H9 (cell line): ENCODE measurements around the gene LINGO3. TPM values are rescaled to one million over a fixed set of nuclear protein-coding genes. Genes with fewer than 3 reads are reported as not detected.

Experiments
- DNase-seq: peaks from one replicate; pipeline ENCODE4 v3.0.0-alpha.2; 2017
- H2AFZ ChIP-seq: one replicate; pipeline ENCODE4 v1.6.1; 2013; ENCODE audit warnings: mild to moderate bottlenecking, low read length, control low read depth, moderate library complexity
- H2AK5ac ChIP-seq: 2 replicates; pipeline ENCODE4 v1.6.1; 2013; ENCODE audit warnings: low read length, control low read depth, mixed read lengths; ENCODE audit not compliant: insufficient read length
- H2BK120ac ChIP-seq: one replicate; pipeline ENCODE4 v1.6.1; 2013; ENCODE audit warnings: low read depth, mild to moderate bottlenecking, low read length, control low read depth, inconsistent platforms; ENCODE audit not compliant: poor library complexity, severe bottlenecking
- H2BK12ac ChIP-seq: 2 replicates; pipeline ENCODE4 v1.6.1; 2013; ENCODE audit warnings: low read length, control low read depth, mixed read lengths, low read depth; ENCODE audit not compliant: insufficient read length
- H2BK15ac ChIP-seq: 2 replicates; pipeline ENCODE4 v1.6.1; 2013; ENCODE audit warnings: low read depth, low read length, control low read depth
- H2BK20ac ChIP-seq: one replicate; pipeline ENCODE4 v1.6.1; 2013; ENCODE audit warnings: low read depth, mild to moderate bottlenecking, low read length, control low read depth, inconsistent platforms; ENCODE audit not compliant: poor library complexity, severe bottlenecking
- H2BK5ac ChIP-seq: 2 replicates; pipeline ENCODE4 v1.6.1; 2013; ENCODE audit warnings: low read length, control low read depth, mixed read lengths; ENCODE audit not compliant: insufficient read length
- H3K14ac ChIP-seq: 2 replicates; pipeline ENCODE4 v1.6.1; 2013; ENCODE audit warnings: low read length, control low read depth; ENCODE audit not compliant: insufficient read depth
- H3K18ac ChIP-seq: 2 replicates; pipeline ENCODE4 v1.6.1; 2013; ENCODE audit warnings: low read depth, mild to moderate bottlenecking, mixed read lengths, low read length, control low read depth; ENCODE audit not compliant: insufficient read length
- H3K23ac ChIP-seq: 2 replicates; pipeline ENCODE4 v1.6.1; 2013; ENCODE audit warnings: low read length, control low read depth, mixed read lengths, low read depth; ENCODE audit not compliant: insufficient read length
- H3K23me2 ChIP-seq: 2 replicates; pipeline ENCODE4 v1.6.1; 2013; ENCODE audit warnings: low read depth, mild to moderate bottlenecking, mixed read lengths, low read length, control low read depth; ENCODE audit not compliant: insufficient read length, poor library complexity, severe bottlenecking
- H3K27ac ChIP-seq: 2 replicates; pipeline ENCODE4 v1.5.1; 2013; ENCODE audit warnings: low read length, control low read depth, mixed read lengths, low read depth; ENCODE audit not compliant: insufficient read length
- H3K27me3 ChIP-seq: 2 replicates; pipeline ENCODE4 v1.6.1; 2013; ENCODE audit warnings: low read length, control low read depth, inconsistent platforms; ENCODE audit not compliant: insufficient read depth
- H3K4ac ChIP-seq: 2 replicates; pipeline ENCODE4 v1.6.1; 2013; ENCODE audit warnings: low read depth, mild to moderate bottlenecking, control low read depth, inconsistent platforms, low read length, moderate library complexity
- H3K4me1 ChIP-seq: 2 replicates; pipeline ENCODE4 v1.6.1; 2013; ENCODE audit warnings: low read length, control low read depth, inconsistent platforms; ENCODE audit not compliant: insufficient read depth
- H3K4me2 ChIP-seq: 2 replicates; pipeline ENCODE4 v1.6.1; 2013; ENCODE audit warnings: low read length, control low read depth, mixed read lengths; ENCODE audit not compliant: insufficient read length, insufficient read depth
- H3K56ac ChIP-seq: 2 replicates; pipeline ENCODE4 v1.6.1; 2013; ENCODE audit warnings: low read depth, mild to moderate bottlenecking, mixed read lengths, low read length, control low read depth; ENCODE audit not compliant: insufficient read length
- H3K79me1 ChIP-seq: 2 replicates; pipeline ENCODE4 v1.6.1; 2013; ENCODE audit warnings: low read depth, mild to moderate bottlenecking, moderate library complexity, low read length, control low read depth, inconsistent platforms; ENCODE audit not compliant: insufficient read depth, poor library complexity, severe bottlenecking
- H3K79me2 ChIP-seq: 2 replicates; pipeline ENCODE4 v1.6.1; 2013; ENCODE audit warnings: low read length, control low read depth, inconsistent platforms; ENCODE audit not compliant: insufficient read depth
- H3K9ac ChIP-seq: 2 replicates; pipeline ENCODE4 v1.6.1; 2013; ENCODE audit warnings: low read length, control low read depth, mixed read lengths; ENCODE audit not compliant: insufficient read length; ENCODE audit errors: extremely low read depth
- H3K9me3 ChIP-seq: one replicate; pipeline ENCODE4 v1.6.1; 2013; ENCODE audit warnings: low read depth, low read length, inconsistent platforms; ENCODE audit not compliant: control insufficient read depth
- H3T11ph ChIP-seq: one replicate; pipeline ENCODE4 v1.6.1; 2013; ENCODE audit warnings: mild to moderate bottlenecking, low read length, control low read depth, inconsistent platforms
- H4K20me1 ChIP-seq: one replicate; pipeline ENCODE4 v1.6.1; 2013; ENCODE audit not compliant: control insufficient read depth, insufficient read length, insufficient read depth
- H4K5ac ChIP-seq: 2 replicates; pipeline ENCODE4 v1.6.1; 2013; ENCODE audit warnings: low read depth, mild to moderate bottlenecking, mixed read lengths, low read length, control low read depth; ENCODE audit not compliant: insufficient read length
- H4K8ac ChIP-seq: replicated peaks from 2 replicates; pipeline ENCODE4 v1.6.1; 2013; ENCODE audit warnings: low read length, control low read depth, mixed read lengths, low read depth; ENCODE audit not compliant: insufficient read length
- H4K91ac ChIP-seq: 2 replicates; pipeline ENCODE4 v1.6.1; 2013; ENCODE audit warnings: low read depth, mild to moderate bottlenecking, moderate library complexity, mixed read lengths, low read length, control low read depth; ENCODE audit not compliant: insufficient read length
- H3K27ac Mint-ChIP-seq, 3 experiments: 2 replicates in 2 of 3; 3 replicates in 1 of 3; pipeline ENCODE4 v1.8.0; 2020 to 2021; ENCODE audit warnings: mixed read lengths in 3 of 3, mild to moderate bottlenecking in 1 of 3, moderate library complexity in 1 of 3
- H3K27me3 Mint-ChIP-seq: 2 replicates; pipeline ENCODE4 v1.8.0; 2021; ENCODE audit warnings: low read depth, mild to moderate bottlenecking, moderate library complexity, mixed read lengths
- H3K36me3 Mint-ChIP-seq, 3 experiments: 2 replicates in 2 of 3; 3 replicates in 1 of 3; pipeline ENCODE4 v1.8.0; 2020 to 2021; ENCODE audit warnings: low read depth in 3 of 3, mixed read lengths in 3 of 3; ENCODE audit not compliant: insufficient read depth in 1 of 3
- H3K4me1 Mint-ChIP-seq, 2 experiments: 2 replicates each; pipeline ENCODE4 v1.8.0; 2020; ENCODE audit warnings: mixed read lengths in 2 of 2
- H3K4me3 Mint-ChIP-seq, 2 experiments: 2 replicates in 1 of 2; 3 replicates in 1 of 2; pipeline ENCODE4 v1.8.0; 2020 to 2021; ENCODE audit warnings: mild to moderate bottlenecking in 2 of 2, mixed read lengths in 2 of 2, moderate library complexity in 1 of 2
- H3K9me3 Mint-ChIP-seq, 2 experiments: 2 replicates in 1 of 2; 3 replicates in 1 of 2; pipeline ENCODE4 v1.8.0; 2020; ENCODE audit warnings: mild to moderate bottlenecking in 2 of 2, mixed read lengths in 2 of 2, moderate library complexity in 1 of 2
- CTCF ChIP-seq: fragments of 200-600 bp; sonication (generic); conservative IDR thresholded peaks from 3 replicates; pipeline ENCODE4 v1.8.0; 2021; ENCODE audit warnings: antibody characterized with exemption, mild to moderate bottlenecking
- WGBS: extraction: QIAGEN DNeasy Blood & Tissue Kit; methylation state at CpG from one replicate; pipeline ENCODE4 v1.1.7; 2013; ENCODE audit warnings: missing lambda C conversion rate, low lambda C conversion rate, mixed read lengths; ENCODE audit not compliant: insufficient read length; ENCODE audit errors: extremely low coverage; 5-methylcytosine and 5-hydroxymethylcytosine counted together
- total RNA-seq: library from RNA; stranded (reverse); gene quantifications from 2 replicates; pipeline ENCODE4 v1.2.1, GENCODE V29; 2021

LINGO3 gene
- total RNA-seq, 1 experiment from 2014 or later: 0.28 TPM

DNA sequence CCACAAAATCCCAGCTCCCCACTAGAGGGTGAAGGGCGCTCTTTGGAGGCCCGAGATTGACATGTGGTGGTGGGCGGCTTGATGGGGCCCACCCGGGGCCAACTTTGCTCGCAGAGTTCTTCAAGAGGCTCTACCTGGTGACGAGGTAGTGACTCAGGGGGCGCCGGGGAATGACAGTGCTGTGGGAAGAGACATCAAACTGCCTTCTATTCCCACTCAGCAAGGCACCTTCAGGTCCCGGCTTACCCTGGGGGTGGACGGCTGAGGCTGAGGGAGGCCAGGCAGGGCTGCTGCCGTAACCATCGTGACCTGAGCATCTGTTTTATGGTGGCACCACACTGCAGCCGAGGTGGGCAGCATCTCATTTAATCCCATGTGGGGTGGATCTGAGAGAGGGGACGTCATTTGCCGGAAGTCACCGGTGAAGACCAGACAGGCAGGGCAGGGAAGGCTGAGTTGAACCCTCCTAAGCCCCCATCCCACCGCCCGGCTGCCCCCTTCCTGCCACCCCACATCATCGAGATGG is 1.6 kb downstream of the LINGO3 start:
- Histone ChIP-seq H3K4me1 (no peaks in the 10 kb centered on the region), H4K91ac (no peak overlapping the region), H3T11ph (no peak overlapping the region), H3K27me3 (no peaks in the 10 kb centered on the region; the same call in 1 of the 2 replicates), H3K79me2 (no peaks in the 10 kb centered on the region), H3K14ac (no peak overlapping the region), H3K9me3 (no peaks in the 10 kb centered on the region), H4K5ac (no peak overlapping the region), H3K23me2 (no peaks in the 10 kb centered on the region), H3K56ac (no peak overlapping the region), H2AK5ac (no peak overlapping the region), H4K8ac (no peak overlapping the region), H3K4me2 (no peak overlapping the region), H3K4ac (no peak overlapping the region), H2BK20ac (no peak overlapping the region), H2AFZ (no peak overlapping the region), H3K79me1 (no peaks in the 10 kb centered on the region), H2BK12ac (no peak overlapping the region), H3K27ac (no peak overlapping the region), H4K20me1 (no peaks in the 10 kb centered on the region), H3K18ac (no peak overlapping the region), H3K23ac (no peak overlapping the region), H3K9ac (no peak overlapping the region), H2BK5ac (no peak overlapping the region), H2BK120ac (no peak overlapping the region), H2BK15ac (no peak overlapping the region)
- WGBS: no CpG with 5 or more reads among the region's 19 CpGs
- Mint-ChIP-seq H3K4me1 (peaks cover 5 to 25% of the 10 kb centered on the region in 2 experiments), H3K36me3 (peaks cover 0 to 4% (median 2%) of the 10 kb centered on the region in 3 experiments; a peak in 4 of 7 replicates), H3K27me3 (peaks cover 84% of the 10 kb centered on the region), H3K9me3 (peaks cover 0 to 4% of the 10 kb centered on the region in 2 experiments; a peak in 1 of 5 replicates), H3K4me3 (peak overlapping the region in 1 of 2 experiments; percentile 32; a peak in 1 of 5 replicates), H3K27ac (no peak overlapping the region)
- no peak; the same call in 2 of the 3 replicates for TF ChIP-seq CTCF
- no peak for DNase-seq
